Measurements from ENCODE around the gene BORCS6.
"Not testable (repeated sequence)": the region's sequence is repeated elsewhere in the genome, so short reads cannot be mapped to it uniquely, and the experiment has no call there.

Gene BORCS6

GRCh38 chr17:8224891-8225812 is 35.2 kb upstream of the BORCS6 start:
- TF ChIP-seq POLR2AphosphoS5 (IDR thresholded peaks at IDR 0.05; ENCODE audit: low read depth, low read length): 0 out of 2 replicates have a peak, but pooled peaks have one; percentile 30
- 0 out of 2 replicates have a peak, but pooled peaks have one; percentile 28 for TF ChIP-seq POLR2A (IDR thresholded peaks at IDR 0.05; ENCODE audit: low read depth, low read length)
- no peak for TF ChIP-seq SPI1 (IDR thresholded peaks at IDR 0.05; ENCODE audit: low read depth, low read length)
- TF ChIP-seq POU2F2 (IDR thresholded peaks at IDR 0.05; ENCODE audit: low read depth, low read length): no peak
- TF ChIP-seq TAF1 (IDR thresholded peaks at IDR 0.05; ENCODE audit: low read depth, low read length): no peak
- no peak for TF ChIP-seq PAX5 (IDR thresholded peaks at IDR 0.05; ENCODE audit: insufficient read depth, low read length, severe bottlenecking)
- no peak for FAIRE-seq
- no peak for DNase-seq (ENCODE audit: insufficient read length, low spot score)

- no peak for DNase-seq (ENCODE audit: insufficient read length, low spot score)
- TF ChIP-seq POU2F2 (IDR thresholded peaks at IDR 0.05; ENCODE audit: low read depth, low read length) (0 out of 2 replicates have a peak, but pooled peaks have one; percentile 4), SPI1 (IDR thresholded peaks at IDR 0.05; ENCODE audit: low read depth, low read length) (no peak)
- no peak for FAIRE-seq
These were observed 33.6 kb upstream of the BORCS6 start for GRCh38 chr17:8223356-8224126.

GRCh38 chr17:8222630-8223355 is 32.8 kb upstream of the BORCS6 start:
- DNase-seq (ENCODE audit: insufficient read length, low spot score) (no peak), FAIRE-seq (peak; percentile 91)
- TF ChIP-seq SPI1 (IDR thresholded peaks at IDR 0.05; ENCODE audit: low read depth, low read length) (peak; percentile 20; the same call in 1 of the 2 replicates), POLR2AphosphoS5 (IDR thresholded peaks at IDR 0.05; ENCODE audit: low read depth, low read length) (peak; percentile 56; the same call in 1 of the 2 replicates), POLR2A (IDR thresholded peaks at IDR 0.05; ENCODE audit: low read depth, low read length) (peak; percentile 85), PAX5 (IDR thresholded peaks at IDR 0.05; ENCODE audit: insufficient read depth, low read length, severe bottlenecking) (peak; percentile 3), TAF1 (IDR thresholded peaks at IDR 0.05; ENCODE audit: low read depth, low read length) (peak; percentile 63), POU2F2 (IDR thresholded peaks at IDR 0.05; ENCODE audit: low read depth, low read length) (peak; percentile 63; the same call in 1 of the 2 replicates)

GRCh38 chr17:8222380-8222629 is 32.3 kb upstream of the BORCS6 start:
- DNase-seq (ENCODE audit: insufficient read length, low spot score): no peak
- peak; percentile 74 for FAIRE-seq
- TF ChIP-seq SPI1 (IDR thresholded peaks at IDR 0.05; ENCODE audit: low read depth, low read length): peak; percentile 64
- no peak for TF ChIP-seq TAF1 (IDR thresholded peaks at IDR 0.05; ENCODE audit: low read depth, low read length)

- TF ChIP-seq POLR2AphosphoS5 (IDR thresholded peaks at IDR 0.05; ENCODE audit: low read depth, low read length): peak; percentile 64
- no peak for TF ChIP-seq PAX5 (IDR thresholded peaks at IDR 0.05; ENCODE audit: insufficient read depth, low read length, severe bottlenecking)
- TF ChIP-seq POLR2A (IDR thresholded peaks at IDR 0.05; ENCODE audit: low read depth, low read length): 0 out of 2 replicates have a peak, but pooled peaks have one; percentile 56
- TF ChIP-seq SPI1 (IDR thresholded peaks at IDR 0.05; ENCODE audit: low read depth, low read length): peak; percentile 34; the same call in 1 of the 2 replicates
- peak; percentile 58 for TF ChIP-seq TAF1 (IDR thresholded peaks at IDR 0.05; ENCODE audit: low read depth, low read length)
- TF ChIP-seq POU2F2 (IDR thresholded peaks at IDR 0.05; ENCODE audit: low read depth, low read length): no peak
- no peak for DNase-seq (ENCODE audit: insufficient read length, low spot score)
- FAIRE-seq: peak; percentile 73
These were observed 31.8 kb upstream of the BORCS6 start for GRCh38 chr17:8221663-8222379.

GRCh38 chr17:8220783-8221662 is 31.0 kb upstream of the BORCS6 start:
- peak; percentile 83 for FAIRE-seq
- DNase-seq (ENCODE audit: insufficient read length, low spot score): no peak
- no peak for TF ChIP-seq PAX5 (IDR thresholded peaks at IDR 0.05; ENCODE audit: insufficient read depth, low read length, severe bottlenecking)
- TF ChIP-seq POLR2A (IDR thresholded peaks at IDR 0.05; ENCODE audit: low read depth, low read length): no peak; the same call in 1 of the 2 replicates
- no peak for TF ChIP-seq SPI1 (IDR thresholded peaks at IDR 0.05; ENCODE audit: low read depth, low read length)
- TF ChIP-seq TAF1 (IDR thresholded peaks at IDR 0.05; ENCODE audit: low read depth, low read length): no peak
- no peak for TF ChIP-seq POU2F2 (IDR thresholded peaks at IDR 0.05; ENCODE audit: low read depth, low read length)
- no peak; the same call in 1 of the 2 replicates for TF ChIP-seq POLR2AphosphoS5 (IDR thresholded peaks at IDR 0.05; ENCODE audit: low read depth, low read length)

GRCh38 chr17:8214000-8214399 is 24.0 kb upstream of the BORCS6 start:
- FAIRE-seq; DNase-seq (ENCODE audit: insufficient read length, low spot score): not testable (repeated sequence)

GRCh38 chr17:8212312-8213180 is 22.6 kb upstream of the BORCS6 start:
- TF ChIP-seq POLR2A (IDR thresholded peaks at IDR 0.05; ENCODE audit: low read depth, low read length): no peak
- no peak for TF ChIP-seq POLR2AphosphoS5 (IDR thresholded peaks at IDR 0.05; ENCODE audit: low read depth, low read length)
- no peak for TF ChIP-seq POU2F2 (IDR thresholded peaks at IDR 0.05; ENCODE audit: low read depth, low read length)
- peak; percentile 31 for FAIRE-seq
- no peak for DNase-seq (ENCODE audit: insufficient read length, low spot score)
